Stimulated activated CD8-positive, alpha-beta memory T cell treated with anti-CD3 and anti-CD28 coated beads, Interleukin-12 subunit alpha, Interleukin-12 subunit beta, amount 100 ng/mL, for 4 hours (primary cell): Measurements from ENCODE around the gene PLCB1.

Experiments used
- DNase-seq: peaks from one replicate; pipeline ENCODE4 v3.0.0-alpha.2; 2020; ENCODE audit warnings: low read depth

Gene PLCB1

DNA sequence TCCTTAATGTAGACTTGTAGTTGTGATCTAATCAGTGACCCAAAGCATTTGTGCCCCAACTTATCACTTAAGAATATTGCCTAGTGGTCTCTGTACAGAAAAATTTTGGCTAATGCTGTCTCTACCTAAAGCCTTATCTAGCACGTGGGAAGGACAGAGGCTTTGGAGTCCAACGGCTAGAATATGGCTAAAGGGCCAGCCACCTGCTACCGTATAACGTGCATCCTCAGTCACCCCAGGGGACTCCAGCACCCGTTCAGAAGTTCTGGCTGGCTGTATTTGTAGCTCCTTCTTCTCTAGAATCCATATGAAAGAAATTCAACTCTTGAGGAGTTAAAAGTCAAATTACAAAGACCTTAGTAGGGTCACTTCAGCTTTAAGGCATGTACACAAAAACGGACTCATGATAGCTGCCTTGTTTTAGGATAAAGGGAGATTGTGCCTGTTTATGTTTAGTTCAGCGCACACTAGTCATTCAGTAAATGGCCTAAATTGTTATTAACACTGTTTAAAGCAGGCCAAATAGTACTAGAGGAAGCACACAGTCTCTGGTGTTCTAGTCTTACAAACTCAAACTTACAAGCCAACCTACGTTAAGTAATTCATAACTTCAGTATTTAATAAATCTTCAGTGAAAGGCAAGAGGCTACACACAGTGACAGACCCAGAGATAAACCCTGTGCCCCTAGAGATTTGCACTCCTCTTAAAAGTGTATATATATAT is 529.3 kb downstream of the PLCB1 start:
- no peak for DNase-seq

DNA sequence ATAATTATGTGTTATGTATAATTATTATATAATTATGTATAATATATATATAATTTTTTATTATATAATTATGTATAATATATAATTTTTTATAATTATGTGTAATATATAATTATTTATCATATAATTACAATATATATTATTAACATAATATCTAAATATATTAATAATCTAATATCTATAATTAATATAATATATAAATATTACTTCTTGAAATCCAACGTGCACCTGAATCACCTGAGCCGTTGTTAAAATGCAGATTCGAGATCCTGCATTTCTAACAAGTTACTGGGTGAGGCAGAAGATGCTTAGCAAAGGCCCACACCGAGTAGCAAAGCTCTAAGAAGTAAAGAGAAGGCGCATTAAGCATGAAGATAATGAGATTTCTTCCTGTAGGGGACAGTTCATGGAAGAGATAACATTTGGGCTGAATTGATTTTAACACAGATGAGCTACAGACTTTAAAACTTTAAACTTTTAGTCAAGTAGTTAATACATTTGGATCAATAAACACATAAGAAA is 530.4 kb downstream of the PLCB1 start:
- DNase-seq, result no peak

DNA sequence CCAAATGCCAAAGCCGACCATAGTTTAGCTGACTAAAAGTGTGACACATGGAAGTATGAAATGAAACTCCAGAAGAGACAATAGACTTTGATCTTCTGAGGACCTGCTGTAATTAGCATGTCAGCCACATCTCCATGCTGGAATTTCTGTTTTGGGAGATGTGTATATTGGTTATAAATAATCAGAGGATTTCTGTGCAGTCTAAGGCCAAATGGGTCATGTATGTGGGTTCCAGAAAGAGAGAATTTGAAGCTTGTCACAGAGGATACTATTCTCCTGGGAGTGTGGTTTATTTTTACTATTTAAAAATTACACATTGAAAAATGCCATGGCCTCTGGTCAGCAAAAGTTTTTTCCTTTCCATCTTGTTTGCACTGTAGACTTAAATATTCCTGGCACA is 531.4 kb downstream of the PLCB1 start:
- DNase-seq, result no peak

DNA sequence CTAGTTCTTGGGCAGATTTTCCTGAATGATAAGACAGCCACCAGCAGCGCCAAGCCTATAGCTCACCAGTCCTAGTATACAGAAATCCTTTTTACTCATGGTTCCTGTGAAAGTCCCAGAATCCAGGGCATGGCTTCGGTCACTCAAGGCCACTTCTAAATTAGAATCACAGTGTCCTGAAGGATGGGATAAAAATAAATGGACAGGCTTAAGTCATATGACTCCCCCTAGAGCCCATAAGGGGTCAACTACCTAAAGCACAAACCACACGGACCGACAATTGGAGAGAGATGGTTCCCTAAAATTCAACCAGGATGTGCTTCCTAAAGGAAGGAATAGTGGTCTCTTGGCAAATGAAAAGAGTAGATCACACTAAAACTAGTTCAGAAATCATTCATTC is 532.7 kb downstream of the PLCB1 start:
- DNase-seq, result no peak

DNA sequence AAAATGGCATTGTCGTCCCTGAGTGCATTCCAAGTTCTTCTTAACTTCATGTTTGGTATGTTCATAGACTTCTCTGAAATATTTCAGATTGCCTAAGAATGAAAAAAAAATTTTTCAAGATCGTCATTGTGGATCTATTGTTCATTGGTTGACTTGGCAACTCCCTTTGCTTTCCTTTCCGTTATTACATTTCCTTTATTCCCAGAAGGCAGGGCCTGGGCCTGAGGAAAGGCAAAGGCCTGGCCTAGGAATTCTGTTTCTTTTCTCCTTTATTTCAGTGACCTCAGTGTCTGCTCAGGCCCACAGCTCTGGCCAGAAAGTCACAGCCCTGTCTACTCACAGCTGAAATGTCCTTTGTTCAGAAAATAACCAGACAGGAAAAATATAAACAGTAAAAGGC is 535.2 kb downstream of the PLCB1 start:
- DNase-seq, result no peak

DNA sequence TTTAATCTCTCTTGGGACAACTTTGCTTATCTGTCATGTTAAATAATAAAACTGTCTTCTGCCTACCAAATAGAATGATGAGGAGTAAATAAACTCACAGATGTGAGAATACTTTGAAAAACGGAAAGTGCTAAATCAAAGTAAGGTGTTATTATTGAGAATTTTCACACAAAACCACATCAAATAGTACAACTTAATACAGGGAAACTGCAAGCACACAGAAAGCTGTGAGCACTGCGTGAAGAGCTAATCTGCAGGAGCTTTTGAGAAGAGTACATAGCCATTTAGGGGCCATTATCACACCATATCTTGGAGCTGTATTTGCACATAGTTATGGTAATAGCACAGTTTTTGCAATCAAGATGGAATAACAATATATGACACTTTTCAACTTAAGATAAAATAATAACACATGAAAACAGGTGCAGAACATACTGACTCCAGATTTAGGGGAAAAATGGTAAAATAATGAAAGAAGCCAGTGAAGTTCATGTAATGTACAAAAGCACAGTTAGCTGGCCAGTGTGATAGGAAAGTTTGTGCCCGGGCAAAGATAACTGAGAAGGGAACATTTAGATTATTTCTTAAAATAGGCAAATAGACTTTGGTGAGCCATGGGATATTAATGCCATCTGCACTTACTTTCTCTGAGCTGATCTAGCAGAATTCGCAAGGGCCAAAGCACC is 538.3 kb downstream of the PLCB1 start:
- no peak for DNase-seq

DNA sequence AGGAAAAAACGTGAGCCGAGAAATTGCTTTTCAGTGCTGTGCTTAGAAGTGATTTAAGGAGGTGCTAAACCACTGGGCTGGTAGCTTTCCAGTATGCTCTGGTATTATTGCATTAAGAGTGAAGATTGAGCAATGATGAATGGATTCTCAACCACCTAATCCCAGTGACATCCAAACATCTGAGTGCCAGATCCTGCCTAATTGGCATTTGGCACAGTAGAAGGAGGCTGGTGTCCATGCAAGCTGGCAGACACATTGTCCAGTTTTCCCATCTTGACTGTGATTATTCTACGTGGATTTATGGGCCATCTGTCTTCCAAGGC is 538.8 kb downstream of the PLCB1 start:
- no peak for DNase-seq

DNA sequence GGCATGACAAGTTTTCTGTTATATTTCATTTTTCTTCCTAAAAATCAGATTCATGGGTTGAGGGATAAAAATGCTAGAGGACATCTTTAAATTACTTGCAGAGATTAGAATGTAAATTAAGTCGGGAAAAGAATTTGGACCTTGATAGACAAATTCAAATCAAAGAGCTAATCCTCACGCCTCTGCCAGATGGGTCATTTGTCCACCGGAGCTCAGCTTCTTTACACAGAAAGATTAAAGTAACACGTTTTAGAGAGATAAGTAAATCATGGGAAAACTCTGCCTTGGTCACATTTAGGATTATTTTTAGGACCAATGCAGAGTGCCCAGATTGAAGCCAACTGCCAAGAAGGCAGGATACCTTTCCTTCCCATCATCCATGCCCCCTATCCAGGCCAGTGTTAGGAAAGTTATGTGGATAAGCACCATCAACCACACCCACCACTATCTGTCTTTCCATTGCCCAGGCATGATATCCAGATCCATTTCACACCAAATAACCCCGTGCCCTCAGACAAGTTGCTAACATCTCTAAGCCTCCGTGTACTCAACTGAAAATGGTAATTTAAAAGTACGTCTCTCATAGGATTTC is 539.4 kb downstream of the PLCB1 start:
- no peak for DNase-seq

DNA sequence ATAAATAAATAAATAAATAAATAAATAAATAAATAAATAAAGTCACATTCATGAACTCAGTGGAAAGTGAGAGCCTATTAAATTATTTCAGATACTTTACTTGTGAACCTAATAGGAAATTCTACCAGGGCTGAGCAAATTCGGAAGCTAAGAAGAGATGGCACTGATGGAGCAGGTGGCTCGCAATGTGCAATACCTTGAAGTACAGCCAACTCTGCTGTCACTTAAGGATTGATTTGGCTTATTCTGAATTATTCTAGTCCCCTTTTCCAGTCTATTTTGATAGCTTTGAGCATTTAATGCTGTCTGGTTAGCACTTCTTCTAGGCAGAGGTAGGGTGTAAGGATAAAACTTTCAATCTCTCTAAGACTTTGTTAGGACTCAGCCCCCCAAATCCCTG is 541.0 kb downstream of the PLCB1 start:
- DNase-seq, result no peak

DNA sequence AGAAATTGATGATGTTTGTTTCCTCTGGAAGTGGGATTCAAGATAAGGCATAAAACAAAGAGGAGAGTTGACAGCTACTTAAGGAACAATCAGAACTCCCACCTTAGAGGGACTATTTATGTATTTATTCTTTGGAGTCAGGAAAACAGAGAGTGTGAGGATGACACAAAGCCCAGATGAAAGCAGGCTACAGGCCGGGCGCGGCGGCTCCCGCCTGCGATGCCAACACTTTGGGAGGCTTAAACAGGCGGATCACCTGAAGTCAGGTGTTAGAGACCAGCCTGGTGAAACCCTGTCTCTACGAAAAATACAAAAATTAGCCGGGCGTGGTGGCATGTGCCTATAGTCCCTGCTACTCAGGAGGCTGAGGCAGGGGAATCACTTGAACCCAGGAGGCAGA is 543.8 kb downstream of the PLCB1 start:
- no peak for DNase-seq

DNA sequence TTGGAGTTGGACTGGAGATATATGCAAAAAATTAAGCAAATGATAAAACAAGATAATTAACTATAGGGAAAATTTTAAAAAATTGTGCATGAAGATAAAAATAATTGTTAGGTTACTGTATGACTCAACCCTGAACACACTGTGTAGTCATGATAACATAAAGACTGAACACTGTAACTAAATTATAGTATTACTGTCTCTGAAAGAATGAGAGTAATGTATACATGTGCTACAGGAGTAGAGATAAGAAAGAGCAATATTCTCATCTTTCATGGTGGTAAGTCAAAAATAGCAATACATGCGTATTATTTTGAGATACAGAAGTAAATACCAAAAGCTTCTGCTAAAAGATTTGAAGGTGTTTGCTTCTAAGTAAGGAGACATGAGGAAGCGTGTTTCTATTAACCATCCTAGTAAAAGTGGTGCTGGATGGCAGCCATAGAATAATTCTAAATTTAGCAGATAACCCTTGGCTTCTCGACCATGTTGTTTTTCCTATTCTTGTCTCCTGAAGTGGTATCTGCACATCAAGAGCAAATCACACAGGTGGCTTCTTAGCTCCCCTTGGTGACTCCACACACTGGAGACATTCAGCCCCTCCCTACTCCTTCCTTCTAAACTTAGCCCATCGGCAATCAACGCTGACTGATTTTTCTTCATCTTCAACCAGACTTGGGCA is 546.2 kb downstream of the PLCB1 start:
- no peak for DNase-seq

DNA sequence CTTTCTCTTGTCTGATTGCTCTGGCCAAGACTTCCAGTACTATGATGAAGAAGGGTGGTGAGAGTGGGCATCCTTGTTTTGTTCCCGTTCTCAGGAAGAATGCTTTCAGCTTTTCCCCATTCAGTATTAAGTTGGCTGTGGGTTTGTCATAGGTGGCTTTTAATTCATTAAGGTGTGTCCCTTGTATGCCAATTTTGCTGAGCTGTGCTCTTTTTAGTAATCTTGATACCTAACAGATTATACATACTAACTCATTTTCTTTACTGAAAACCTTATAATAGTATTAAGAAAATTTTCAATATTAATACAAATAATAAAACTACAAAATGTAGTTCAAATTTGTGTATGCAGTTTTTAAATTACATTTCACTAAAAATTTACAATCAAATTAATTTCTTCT is 557.3 kb downstream of the PLCB1 start:
- no peak for DNase-seq

DNA sequence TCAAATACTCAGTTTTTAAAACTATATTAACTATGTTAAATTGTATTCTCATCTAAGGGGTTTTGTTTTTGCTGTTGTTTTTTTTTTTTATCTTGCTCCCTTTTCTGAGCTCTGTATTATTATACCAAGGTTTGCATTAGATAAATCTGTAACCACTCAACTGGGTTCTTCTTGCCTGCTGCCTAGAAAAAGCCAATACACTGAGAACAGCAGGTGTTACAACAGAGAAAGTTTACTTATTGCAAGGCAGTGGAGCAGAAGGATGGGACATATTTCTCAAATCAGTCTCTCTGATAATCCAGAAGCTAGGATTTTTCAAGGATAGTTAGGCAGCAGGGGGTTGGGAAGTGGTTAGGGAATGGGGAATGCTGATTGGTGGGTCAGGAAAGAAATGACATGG is 558.0 kb downstream of the PLCB1 start:
- no peak for DNase-seq

DNA sequence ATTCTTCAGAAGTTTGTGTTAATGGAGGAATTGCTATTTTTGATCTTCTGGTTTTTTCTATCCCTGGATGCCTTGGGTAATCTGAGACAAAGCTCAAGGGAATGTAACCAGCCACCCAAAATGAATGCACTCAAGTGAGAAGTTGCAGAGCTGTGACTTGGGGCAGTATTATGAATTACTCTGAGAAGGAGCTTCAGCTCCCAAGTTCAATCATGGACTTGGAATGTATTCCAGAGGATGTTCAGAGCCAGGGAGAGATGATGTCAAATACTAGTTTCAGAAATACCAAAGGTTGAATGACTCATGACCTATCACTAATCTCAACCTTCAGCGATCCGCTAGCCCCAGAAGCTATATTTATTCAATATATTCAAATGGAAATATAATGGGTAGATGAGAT is 561.6 kb downstream of the PLCB1 start:
- DNase-seq, result no peak

DNA sequence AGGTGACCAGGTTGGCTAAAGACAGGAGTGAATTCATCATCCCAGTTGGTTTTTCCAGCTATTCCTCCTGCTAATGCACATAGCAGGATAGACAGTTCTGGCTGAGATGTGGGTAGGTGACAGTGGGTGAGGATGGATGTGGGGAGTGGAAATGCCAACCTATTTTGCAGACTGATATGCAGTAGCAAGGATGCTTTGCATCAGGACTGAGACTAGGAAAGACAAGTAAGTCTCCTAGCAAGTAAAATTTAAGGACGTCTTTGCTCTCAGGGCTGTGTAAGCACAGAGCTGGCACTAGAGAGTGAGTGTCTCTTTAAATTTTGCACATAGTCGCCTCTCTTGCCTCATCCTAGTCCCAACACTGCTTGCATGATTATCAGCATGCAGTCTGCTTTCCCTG is 568.7 kb downstream of the PLCB1 start:
- no peak for DNase-seq

DNA sequence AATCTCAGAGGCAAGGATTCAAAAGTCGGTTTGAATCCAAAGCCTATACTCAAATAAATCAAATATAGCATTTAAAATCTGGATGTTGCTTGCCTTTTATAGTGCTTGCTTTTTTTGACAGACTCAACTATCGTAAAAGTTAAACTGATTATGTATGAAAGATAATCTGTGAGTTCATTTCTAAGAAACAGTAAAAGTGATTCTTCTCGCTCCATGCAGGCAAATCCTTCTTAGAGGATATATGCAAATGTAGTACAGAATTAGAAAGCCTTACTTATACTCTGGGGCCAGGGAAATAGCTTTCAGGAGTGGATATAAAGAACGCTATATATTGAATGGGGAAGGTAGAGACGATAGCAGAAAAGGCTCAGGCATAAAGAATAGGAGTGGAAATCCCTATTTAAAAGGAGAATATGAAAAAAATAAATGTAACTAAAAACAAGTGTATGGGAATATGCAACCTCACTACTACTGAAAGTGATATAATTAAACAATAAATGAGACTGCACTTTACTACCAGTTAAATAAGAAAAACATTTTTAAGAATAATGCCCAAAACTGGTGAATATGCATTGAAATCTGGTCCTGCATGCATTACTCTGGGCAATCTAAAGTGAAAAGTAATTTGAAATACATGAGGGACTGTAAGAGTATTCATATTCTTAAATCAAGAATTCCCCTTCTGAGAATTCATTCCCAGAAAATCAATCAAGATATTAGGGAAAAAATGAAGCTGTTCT is 575.1 kb downstream of the PLCB1 start:
- DNase-seq, result no peak

DNA sequence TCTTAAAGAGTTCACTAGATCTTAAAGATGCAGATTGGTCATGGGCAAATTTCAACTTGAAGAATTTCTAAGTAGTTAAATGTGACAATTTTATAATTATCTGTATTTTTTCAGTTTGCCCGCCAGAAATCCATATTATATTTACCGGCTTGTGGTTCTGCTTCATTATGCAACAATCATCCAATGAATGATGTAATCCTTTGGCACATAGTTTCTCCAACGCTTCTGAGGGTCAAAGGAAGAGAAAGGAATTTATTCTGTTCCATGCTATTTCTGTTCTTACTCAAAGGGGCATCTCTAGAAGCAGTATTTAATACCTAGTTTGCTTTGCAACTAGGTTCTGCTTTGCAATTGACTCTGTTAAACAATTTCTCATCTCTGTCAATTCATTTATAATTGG is 577.6 kb downstream of the PLCB1 start:
- DNase-seq, result no peak

DNA sequence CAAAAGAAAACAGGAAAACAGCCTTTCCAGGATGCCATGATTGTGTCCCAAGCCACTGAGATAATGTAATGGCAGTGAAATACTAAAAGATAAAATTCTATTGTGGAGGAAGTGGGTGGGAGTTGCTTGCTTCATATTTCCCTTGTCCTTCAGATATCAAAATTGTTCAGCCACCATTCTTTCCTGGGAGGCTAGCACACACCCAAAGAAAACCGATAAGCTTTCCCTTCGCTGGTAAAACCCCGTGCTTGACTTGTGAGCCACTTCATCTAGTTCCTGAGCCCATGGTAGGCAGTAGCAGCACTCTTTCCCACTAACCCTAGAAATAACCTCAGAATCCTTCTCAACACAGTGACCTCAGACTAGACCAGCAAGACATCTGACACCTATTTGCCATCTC is 579.4 kb downstream of the PLCB1 start:
- no peak for DNase-seq

DNA sequence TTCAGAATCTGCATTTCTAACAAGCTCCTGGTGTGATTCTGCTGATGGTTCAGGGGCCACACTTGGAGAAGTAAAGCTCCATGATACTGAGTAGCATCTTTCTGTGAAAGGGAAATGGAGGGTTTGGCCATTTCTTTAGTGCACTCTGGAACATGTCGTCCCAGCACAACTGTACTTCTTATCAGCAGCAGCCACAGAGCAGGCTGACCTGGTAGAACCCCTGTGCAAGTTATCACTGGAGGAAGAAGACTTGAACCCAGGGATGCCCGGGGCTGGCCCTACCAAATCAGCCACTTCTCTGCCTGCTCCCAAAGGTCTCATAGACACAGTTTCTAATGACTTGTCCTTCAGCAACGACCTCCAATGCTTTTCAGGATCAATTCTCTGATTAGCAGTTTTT is 582.1 kb downstream of the PLCB1 start:
- no peak for DNase-seq

DNA sequence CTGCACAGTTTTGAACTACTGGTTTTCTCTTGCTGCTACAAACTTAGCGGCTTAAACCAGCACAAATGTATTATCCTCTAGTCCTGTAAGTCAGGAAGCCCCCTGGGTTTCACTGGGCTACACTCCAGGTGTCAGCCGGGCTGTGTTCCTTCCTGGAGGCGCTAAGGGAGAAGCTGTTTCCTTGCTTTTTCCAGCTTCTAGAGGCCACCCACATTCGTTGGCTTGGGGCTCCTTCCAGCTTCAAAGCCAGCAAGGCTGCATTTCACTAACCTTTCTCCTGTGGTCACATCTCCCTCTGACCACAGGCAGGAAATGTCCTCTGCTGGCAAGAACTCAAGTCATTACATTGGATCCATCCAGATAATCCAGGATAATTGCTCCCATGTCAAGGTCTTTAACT is 586.2 kb downstream of the PLCB1 start:
- no peak for DNase-seq

DNA sequence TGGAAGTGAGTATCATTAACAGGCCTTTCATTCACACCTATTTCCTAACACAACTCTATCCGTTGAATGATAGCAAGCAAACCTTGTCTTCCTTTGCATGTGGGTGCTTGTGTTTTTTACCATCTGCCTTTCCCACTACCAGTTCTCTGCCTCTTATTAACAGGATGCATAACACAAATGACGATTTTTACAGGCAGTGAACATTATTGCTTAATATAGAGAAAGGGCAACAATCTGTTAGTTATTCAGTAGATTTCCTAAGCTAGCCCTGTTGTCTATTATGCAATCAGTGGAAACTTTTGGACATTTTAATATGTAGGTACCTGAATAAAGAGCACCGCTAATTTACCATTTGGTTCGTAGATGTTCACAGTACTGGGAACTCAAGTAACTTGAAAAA is 588.0 kb downstream of the PLCB1 start:
- DNase-seq, result no peak

DNA sequence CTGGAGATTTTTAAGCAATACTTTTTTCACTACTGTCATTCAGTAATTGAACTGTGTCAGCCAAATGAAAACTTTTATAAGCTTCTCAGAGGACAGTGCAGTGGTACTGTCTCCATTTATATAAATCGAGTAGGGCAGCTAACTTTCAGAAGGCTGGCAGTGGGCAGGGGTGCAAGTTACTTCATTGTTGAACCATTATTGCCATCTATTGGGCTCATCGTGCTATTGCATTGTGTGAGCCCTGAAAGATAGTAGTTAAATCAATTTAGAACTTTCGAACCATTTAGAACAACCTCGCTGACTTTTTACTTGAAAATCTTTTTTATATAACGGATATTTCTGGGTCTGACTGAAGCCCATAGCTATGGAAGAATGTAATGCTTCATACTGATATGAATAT is 589.0 kb downstream of the PLCB1 start:
- no peak for DNase-seq
